Sigmoid colon (tissue), 7 donors: Measurements from ENCODE around the gene MICALL2. TPM values are rescaled to one million over a fixed set of nuclear protein-coding genes. Genes with fewer than 3 reads are reported as not detected.

Experiments
- DNase-seq: peaks from one replicate; pipeline ENCODE4 v3.0.0-alpha.2; 2019
- H3K27ac ChIP-seq, 4 donors: fragments of 200-600 bp; sonication (generic); one replicate each; pipeline ENCODE4 v1.5.1; 2016 to 2019; ENCODE audit warnings: mild to moderate bottlenecking in 1 of 4
- H3K27me3 ChIP-seq, 3 donors: fragments of 200-600 bp; sonication (generic); one replicate each; pipeline ENCODE4 v1.5.1; 2019; ENCODE audit warnings: mild to moderate bottlenecking in 1 of 3
- H3K36me3 ChIP-seq, 4 donors: fragments of 200-600 bp; sonication (generic); one replicate each; pipeline ENCODE4 v1.5.1; 2016 to 2019
- H3K4me1 ChIP-seq, 4 donors: fragments of 200-600 bp; sonication (generic); one replicate each; pipeline ENCODE4 v1.5.1; 2017 to 2019
- H3K4me3 ChIP-seq, 4 donors: fragments of 200-600 bp; sonication (generic); one replicate each; pipeline ENCODE4 v1.5.1; 2017 to 2019; ENCODE audit warnings: mild to moderate bottlenecking in 2 of 4, moderate library complexity in 1 of 4
- H3K9me3 ChIP-seq, 4 donors: fragments of 200-600 bp in 3 of 4; sonication (generic) in 3 of 4; one replicate each; pipeline versions ENCODE4 v1.5.1 to v1.6.1; 2013 to 2019
- EP300 ChIP-seq, 4 donors: sonication (generic); formaldehyde crosslinking; IDR thresholded peaks; one replicate each; pipeline ENCODE4 v1.6.1; 2017; ENCODE audit warnings: antibody characterized with exemption in 4 of 4
- POLR2A ChIP-seq, 2 donors: fragments of 450-650 bp; IDR thresholded peaks; one replicate each; pipeline ENCODE4 v1.6.1; 2016; ENCODE audit warnings: antibody characterized with exemption in 2 of 2, mild to moderate bottlenecking in 2 of 2, moderate library complexity in 2 of 2
- POLR2AphosphoS5 ChIP-seq, 4 donors: sonication (generic); formaldehyde crosslinking; IDR thresholded peaks; one replicate each; pipeline ENCODE4 v1.6.1; 2017; ENCODE audit warnings: antibody characterized with exemption in 4 of 4
- WGBS, 2 donors: extraction: QIAGEN DNeasy Blood & Tissue Kit; methylation state at CpG; one replicate each; pipeline ENCODE4 v1.1.7; 2013; 5-methylcytosine and 5-hydroxymethylcytosine counted together
- intact Hi-C: fragments of 100-400 bp; cut with DNase I; formaldehyde crosslinking; loops from one replicate; pipeline ENCODE4 v1.15.1; 2023
- polyA plus RNA-seq, 3 donors: library from polyadenylated mRNA; stranded (reverse); fragments of 200-250 nt; gene quantifications; one replicate each; pipeline ENCODE4 v1.2.3, GENCODE V29; 2013
- total RNA-seq, 4 donors: library from RNA; depleted of rRNA; stranded (reverse); fragments of >200 nt; gene quantifications; one replicate each; pipeline ENCODE4 v1.1.0, GENCODE V29; 2016
- TF ChIP-seq, protein P1 (sequence below), 4 experiments: fragments of 450-650 bp in 3 of 4; fragments of 200-600 bp in 1 of 4; IDR thresholded peaks; one replicate each; pipeline ENCODE4 v1.5.1; 2016 to 2019; ENCODE audit warnings: antibody characterized with exemption in 4 of 4, mild to moderate bottlenecking in 3 of 4, moderate library complexity in 2 of 4
- donor health status: healthy with polysubstance abuse.
- donor health status: Bipolar disorder and iron deficiency.
- donor health status: healthy.

Gene MICALL2
- total and polyA plus RNA-seq, 7 donors = 8.4 to 86.2 (median 30.7) TPM

GRCh38 chr7:1457059-1457948 is 2.0 kb downstream of the MICALL2 start:
- TF ChIP-seq EP300 (IDR thresholded peaks at IDR 0.05) (no peak), POLR2AphosphoS5 (IDR thresholded peaks at IDR 0.05) (no peak), POLR2A (IDR thresholded peaks at IDR 0.05) (no peak)
- TF ChIP-seq, protein P1, sequence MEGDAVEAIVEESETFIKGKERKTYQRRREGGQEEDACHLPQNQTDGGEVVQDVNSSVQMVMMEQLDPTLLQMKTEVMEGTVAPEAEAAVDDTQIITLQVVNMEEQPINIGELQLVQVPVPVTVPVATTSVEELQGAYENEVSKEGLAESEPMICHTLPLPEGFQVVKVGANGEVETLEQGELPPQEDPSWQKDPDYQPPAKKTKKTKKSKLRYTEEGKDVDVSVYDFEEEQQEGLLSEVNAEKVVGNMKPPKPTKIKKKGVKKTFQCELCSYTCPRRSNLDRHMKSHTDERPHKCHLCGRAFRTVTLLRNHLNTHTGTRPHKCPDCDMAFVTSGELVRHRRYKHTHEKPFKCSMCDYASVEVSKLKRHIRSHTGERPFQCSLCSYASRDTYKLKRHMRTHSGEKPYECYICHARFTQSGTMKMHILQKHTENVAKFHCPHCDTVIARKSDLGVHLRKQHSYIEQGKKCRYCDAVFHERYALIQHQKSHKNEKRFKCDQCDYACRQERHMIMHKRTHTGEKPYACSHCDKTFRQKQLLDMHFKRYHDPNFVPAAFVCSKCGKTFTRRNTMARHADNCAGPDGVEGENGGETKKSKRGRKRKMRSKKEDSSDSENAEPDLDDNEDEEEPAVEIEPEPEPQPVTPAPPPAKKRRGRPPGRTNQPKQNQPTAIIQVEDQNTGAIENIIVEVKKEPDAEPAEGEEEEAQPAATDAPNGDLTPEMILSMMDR (IDR thresholded peaks at IDR 0.05) = no peak
- intact Hi-C loops = no loop called here
- WGBS, 2 donors = 22 to 60% methylated on average over 18 of the region's 18 CpGs

GRCh38 chr7:1455955-1456354 is 3.3 kb downstream of the MICALL2 start:
- TF ChIP-seq, protein P1 (IDR thresholded peaks at IDR 0.05) = no peak
- no peak for TF ChIP-seq POLR2AphosphoS5 (IDR thresholded peaks at IDR 0.05)
- no peak for TF ChIP-seq EP300 (IDR thresholded peaks at IDR 0.05)
- TF ChIP-seq POLR2A (IDR thresholded peaks at IDR 0.05) = no peak
- H3K27ac ChIP-seq = peak overlapping the region in 2 of 4 donors; percentile 46 to 64
- DNase-seq = no peak

More at GRCh38 chr7:1457059-1457948, 2.0 kb downstream of the MICALL2 start:
- no peak for DNase-seq
- H3K27me3 ChIP-seq = no peaks in the 10 kb centered on the region
- H3K4me1 ChIP-seq = peaks cover 3 to 88% (median 87%) of the 10 kb centered on the region in 4 donors
- peak overlapping the region in 2 of 4 donors; percentile 87 to 94 for H3K27ac ChIP-seq
- H3K4me3 ChIP-seq = peak overlapping the region; percentile 49 to 89 (median 74)
- H3K9me3 ChIP-seq = no peaks in the 10 kb centered on the region
- no peaks in the 10 kb centered on the region for H3K36me3 ChIP-seq

GRCh38 chr7:1455241-1455939 is 3.9 kb downstream of the MICALL2 start:
- WGBS, 2 donors = 14 to 66% methylated on average over 26 of the region's 26 CpGs
- Histone ChIP-seq H3K36me3 (peaks cover 0 to 3% (median 0%) of the 10 kb centered on the region in 4 donors), H3K4me1 (peaks cover 3 to 79% (median 68%) of the 10 kb centered on the region in 4 donors), H3K4me3 (peak overlapping the region in 1 of 4 donors; percentile 7), H3K27ac (peak overlapping the region; percentile 46 to 65 (median 64)), H3K27me3 (no peaks in the 10 kb centered on the region), H3K9me3 (no peaks in the 10 kb centered on the region)
- intact Hi-C loops = no loop called here
- TF ChIP-seq POLR2A (IDR thresholded peaks at IDR 0.05) = peak in 1 of 2 donors; percentile 6
- TF ChIP-seq EP300 (IDR thresholded peaks at IDR 0.05) = no peak
- DNase-seq = no peak

More at GRCh38 chr7:1455955-1456354, 3.3 kb downstream of the MICALL2 start:
- 70 to 89% methylated on average over 13 of the region's 13 CpGs for WGBS, 2 donors
- intact Hi-C loops = no loop called here
- H3K36me3 ChIP-seq = peaks cover 0 to 3% (median 0%) of the 10 kb centered on the region in 4 donors
- H3K9me3 ChIP-seq = no peaks in the 10 kb centered on the region
- no peak overlapping the region for H3K4me3 ChIP-seq
- H3K27me3 ChIP-seq = no peaks in the 10 kb centered on the region
- H3K4me1 ChIP-seq = peaks cover 3 to 85% (median 73%) of the 10 kb centered on the region in 4 donors

DNA sequence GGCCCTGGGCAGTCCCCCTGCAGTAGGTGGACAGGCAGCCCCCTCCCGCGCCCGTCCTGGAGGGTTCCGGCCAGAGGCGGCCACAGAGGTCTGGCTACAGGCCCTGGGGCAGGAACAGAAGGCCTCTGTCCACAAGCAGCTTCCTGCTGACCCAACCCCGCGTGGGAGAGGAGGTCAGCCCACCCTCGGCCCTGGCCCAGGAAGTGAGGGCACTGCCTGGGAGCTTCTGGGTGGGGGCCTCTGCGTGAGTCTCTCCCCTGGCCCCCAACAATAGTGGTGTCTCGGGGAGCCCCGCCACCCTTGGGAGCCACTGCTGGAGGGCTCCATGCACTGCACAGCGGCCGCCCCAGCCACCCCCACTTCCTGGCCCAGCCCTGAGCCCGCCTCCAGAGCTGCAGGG is 4.7 kb downstream of the MICALL2 start:
- intact Hi-C loops = no loop called here
- H3K27me3 ChIP-seq = no peaks in the 10 kb centered on the region
- H3K9me3 ChIP-seq = no peaks in the 10 kb centered on the region
- H3K4me3 ChIP-seq = peak overlapping the region in 3 of 4 donors; percentile 7 to 26 (median 9)
- 75 to 76% methylated on average over 14 of the region's 14 CpGs for WGBS, 2 donors
- peaks cover 2 to 74% (median 62%) of the 10 kb centered on the region in 4 donors for H3K4me1 ChIP-seq
- no peak for DNase-seq
- peaks cover 0 to 3% (median 0%) of the 10 kb centered on the region in 4 donors for H3K36me3 ChIP-seq
- TF ChIP-seq POLR2A (IDR thresholded peaks at IDR 0.05) (no peak), POLR2AphosphoS5 (IDR thresholded peaks at IDR 0.05) (no peak), EP300 (IDR thresholded peaks at IDR 0.05) (no peak)
- TF ChIP-seq, protein P1 (IDR thresholded peaks at IDR 0.05) = no peak
- H3K27ac ChIP-seq = peak overlapping the region; percentile 46 to 65 (median 64)
